ENCODE results near the gene PHF21B. TPM values are rescaled to one million over a fixed set of nuclear protein-coding genes. Genes with fewer than 3 reads are reported as not detected.

PHF21B gene
- total RNA-seq, 1 donor from 2014 or later = 6.7 TPM

DNA sequence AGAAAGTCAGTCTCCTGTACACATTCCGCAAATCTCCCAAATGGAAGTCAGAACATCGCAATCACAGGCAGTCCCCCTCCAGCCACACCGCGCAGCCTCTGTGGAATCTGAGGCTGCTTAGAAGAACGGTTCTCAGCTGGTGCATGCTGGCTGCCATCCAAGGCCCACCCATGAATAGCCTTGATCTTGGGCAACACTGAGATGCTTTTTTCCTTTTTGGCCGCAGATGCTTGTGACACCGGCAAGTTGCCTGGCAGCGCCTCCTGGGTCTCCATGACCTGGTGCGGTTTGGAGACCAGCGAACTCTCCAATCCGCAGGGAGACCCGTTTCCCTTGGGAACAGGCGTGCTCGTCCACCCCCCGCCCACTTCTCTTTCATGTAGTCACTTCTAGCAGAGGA lies 26.3 kb upstream of the PHF21B start:
- Histone ChIP-seq H3K4me1 (no peaks in the 10 kb centered on the region), H3K27ac (no peak overlapping the region), H3K4me3 (no peak overlapping the region), H3F3A (ENCODE audit: low read depth) (no peaks in the 10 kb centered on the region), H3K9me3 (ENCODE audit: low read depth) (no peaks in the 10 kb centered on the region), H3K79me2 (ENCODE audit: low read depth) (no peaks in the 10 kb centered on the region), H3K4me2 (no peak overlapping the region), H4K20me1 (ENCODE audit: low read depth) (no peaks in the 10 kb centered on the region), H3K27me3 (no peaks in the 10 kb centered on the region), H3K36me3 (no peaks in the 10 kb centered on the region), H3K9ac (no peak overlapping the region), H2AFZ (replicated peaks) (no peak overlapping the region)
- TF ChIP-seq EZH2 (IDR thresholded peaks at IDR 0.05) (no peak), EZH2phosphoT487 (IDR thresholded peaks at IDR 0.05) (no peak), CTCF (IDR thresholded peaks at IDR 0.05) (no peak)
- Mint-ChIP-seq H3K9me3 (peaks cover 11% of the 10 kb centered on the region), H3K4me1 (peaks cover 3% of the 10 kb centered on the region), H3K27ac (no peak overlapping the region), H3K27me3 (ENCODE audit: insufficient read depth, low read depth) (peaks cover 6% of the 10 kb centered on the region), H3K4me3 (no peak overlapping the region), H3K36me3 (no peaks in the 10 kb centered on the region)
- no peak for DNase-seq (ENCODE audit: low spot score)

DNA sequence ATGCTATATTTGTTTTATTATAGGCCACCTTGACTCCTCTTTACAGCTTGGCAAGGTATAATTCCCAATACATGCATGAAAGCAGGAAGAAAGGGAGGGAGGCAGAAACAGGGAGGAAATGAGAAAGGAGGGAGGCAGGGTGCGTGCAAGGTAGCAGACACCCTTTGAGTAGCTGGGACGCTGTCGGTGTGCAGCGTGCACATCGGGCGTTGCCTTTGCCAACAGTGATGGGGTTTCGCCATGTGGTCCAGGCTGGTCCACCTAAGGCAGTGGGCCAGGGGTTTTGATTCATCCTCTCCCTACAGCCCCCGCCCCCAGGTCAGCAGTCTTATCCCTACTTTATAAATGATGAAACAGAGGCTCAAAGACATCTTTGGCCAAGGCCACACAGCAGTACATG lies 25.0 kb upstream of the PHF21B start:
- H3K4me3 ChIP-seq = no peak overlapping the region
- H3K9me3 Mint-ChIP-seq = peaks cover 11% of the 10 kb centered on the region
- H3K27ac ChIP-seq = no peak overlapping the region
- H3K36me3 ChIP-seq = no peaks in the 10 kb centered on the region
- H3K4me1 Mint-ChIP-seq = peaks cover 3% of the 10 kb centered on the region
- no peaks in the 10 kb centered on the region for H3K27me3 ChIP-seq
- H3K9ac ChIP-seq = no peak overlapping the region
- TF ChIP-seq EZH2 (IDR thresholded peaks at IDR 0.05) (no peak), CTCF (IDR thresholded peaks at IDR 0.05) (no peak), EZH2phosphoT487 (IDR thresholded peaks at IDR 0.05) (no peak)
- no peak overlapping the region for H3K4me2 ChIP-seq
- H3K27ac Mint-ChIP-seq = no peak overlapping the region
- H4K20me1 ChIP-seq (ENCODE audit: low read depth) = no peaks in the 10 kb centered on the region
- peaks cover 6% of the 10 kb centered on the region for H3K27me3 Mint-ChIP-seq (ENCODE audit: insufficient read depth, low read depth)
- H2AFZ ChIP-seq (replicated peaks) = no peak overlapping the region
- no peaks in the 10 kb centered on the region for H3K4me1 ChIP-seq
- no peak for DNase-seq (ENCODE audit: low spot score)
- no peak overlapping the region for H3K4me3 Mint-ChIP-seq
- H3K79me2 ChIP-seq (ENCODE audit: low read depth) = no peaks in the 10 kb centered on the region
- no peaks in the 10 kb centered on the region for H3K36me3 Mint-ChIP-seq
- no peaks in the 10 kb centered on the region for H3F3A ChIP-seq (ENCODE audit: low read depth)
- H3K9me3 ChIP-seq (ENCODE audit: low read depth) = no peaks in the 10 kb centered on the region

- no peak for DNase-seq (ENCODE audit: low spot score)
- H3K36me3 Mint-ChIP-seq = no peaks in the 10 kb centered on the region
- Histone ChIP-seq H3K79me2 (ENCODE audit: low read depth) (no peaks in the 10 kb centered on the region), H3K27ac (no peak overlapping the region), H3K9me3 (ENCODE audit: low read depth) (no peaks in the 10 kb centered on the region), H3K4me3 (no peak overlapping the region), H3F3A (ENCODE audit: low read depth) (no peaks in the 10 kb centered on the region), H3K36me3 (no peaks in the 10 kb centered on the region), H3K4me2 (no peak overlapping the region), H4K20me1 (ENCODE audit: low read depth) (no peaks in the 10 kb centered on the region), H3K9ac (no peak overlapping the region), H3K27me3 (no peaks in the 10 kb centered on the region), H2AFZ (replicated peaks) (no peak overlapping the region), H3K4me1 (no peaks in the 10 kb centered on the region)
- H3K27ac Mint-ChIP-seq = no peak overlapping the region
- H3K27me3 Mint-ChIP-seq (ENCODE audit: insufficient read depth, low read depth) = peaks cover 6% of the 10 kb centered on the region
- TF ChIP-seq CTCF (IDR thresholded peaks at IDR 0.05) (no peak), EZH2phosphoT487 (IDR thresholded peaks at IDR 0.05) (no peak), EZH2 (IDR thresholded peaks at IDR 0.05) (no peak)
- H3K4me3 Mint-ChIP-seq = no peak overlapping the region
- H3K9me3 Mint-ChIP-seq = peaks cover 11% of the 10 kb centered on the region
- peaks cover 3% of the 10 kb centered on the region for H3K4me1 Mint-ChIP-seq
Measured at GRCh38 chr22:45034156-45034555, 24.4 kb upstream of the PHF21B start.

Data from neural progenitor cell (in vitro differentiated cells).